BLaER1 (cell line): Measurements from ENCODE around the gene TFEC.

Experiments
- H3K27ac ChIP-seq: shearing (Covaris generic); formaldehyde crosslinking; 2 replicates; pipeline ENCODE4 v1.8.1; 2022
- H3K27me3 ChIP-seq: shearing (Covaris generic); formaldehyde crosslinking; 2 replicates; pipeline ENCODE4 v1.8.1; 2022
- H3K36me3 ChIP-seq: shearing (Covaris generic); formaldehyde crosslinking; 2 replicates; pipeline ENCODE4 v1.8.1; 2022
- H3K4me1 ChIP-seq: shearing (Covaris generic); formaldehyde crosslinking; 2 replicates; pipeline ENCODE4 v1.8.1; 2022
- H3K4me2 ChIP-seq: shearing (Covaris generic); formaldehyde crosslinking; 2 replicates; pipeline ENCODE4 v1.8.1; 2022
- H3K4me3 ChIP-seq: shearing (Covaris generic); formaldehyde crosslinking; 2 replicates; pipeline ENCODE4 v1.8.1; 2022
- H3K9ac ChIP-seq: shearing (Covaris generic); formaldehyde crosslinking; 2 replicates; pipeline ENCODE4 v1.8.1; 2022
- H3K9me3 ChIP-seq: shearing (Covaris generic); formaldehyde crosslinking; 2 replicates; pipeline ENCODE4 v1.8.1; 2022
- H4K20me1 ChIP-seq: shearing (Covaris generic); formaldehyde crosslinking; 2 replicates; pipeline ENCODE4 v1.8.1; 2022
- Cebpa-rat ChIP-seq: shearing (Covaris generic); IDR thresholded peaks from 2 replicates; pipeline ENCODE4 v1.8.1; 2022

The TFEC gene

DNA sequence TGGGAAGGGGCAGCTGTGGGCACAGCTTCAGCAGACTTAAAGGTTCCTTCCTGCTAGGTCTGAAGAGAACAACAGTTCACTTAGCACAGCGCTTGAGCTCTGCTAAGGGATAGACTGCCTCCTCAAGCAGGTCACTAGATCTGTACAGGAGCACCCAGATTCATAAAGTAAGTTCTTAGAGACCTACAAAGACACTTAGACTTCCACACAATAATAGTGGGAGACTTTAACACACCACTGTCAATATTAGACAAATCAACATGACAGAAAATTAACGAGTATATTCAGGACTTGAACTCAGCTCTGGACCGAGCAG lies 140.9 kb downstream of the TFEC start:
- no peaks in the 10 kb centered on the region for H3K27me3 ChIP-seq
- H3K9me3 ChIP-seq, result 0 out of 2 replicates have a peak, but pooled peaks cover 3% of the 10 kb centered on the region
- no peak overlapping the region for H3K27ac ChIP-seq
- H3K4me3 ChIP-seq, result no peak overlapping the region
- no peak overlapping the region for H3K4me2 ChIP-seq
- no peaks in the 10 kb centered on the region for H4K20me1 ChIP-seq
- no peak for TF ChIP-seq Cebpa-rat
- no peaks in the 10 kb centered on the region for H3K4me1 ChIP-seq
- H3K9ac ChIP-seq, result no peak overlapping the region
- no peaks in the 10 kb centered on the region for H3K36me3 ChIP-seq

DNA sequence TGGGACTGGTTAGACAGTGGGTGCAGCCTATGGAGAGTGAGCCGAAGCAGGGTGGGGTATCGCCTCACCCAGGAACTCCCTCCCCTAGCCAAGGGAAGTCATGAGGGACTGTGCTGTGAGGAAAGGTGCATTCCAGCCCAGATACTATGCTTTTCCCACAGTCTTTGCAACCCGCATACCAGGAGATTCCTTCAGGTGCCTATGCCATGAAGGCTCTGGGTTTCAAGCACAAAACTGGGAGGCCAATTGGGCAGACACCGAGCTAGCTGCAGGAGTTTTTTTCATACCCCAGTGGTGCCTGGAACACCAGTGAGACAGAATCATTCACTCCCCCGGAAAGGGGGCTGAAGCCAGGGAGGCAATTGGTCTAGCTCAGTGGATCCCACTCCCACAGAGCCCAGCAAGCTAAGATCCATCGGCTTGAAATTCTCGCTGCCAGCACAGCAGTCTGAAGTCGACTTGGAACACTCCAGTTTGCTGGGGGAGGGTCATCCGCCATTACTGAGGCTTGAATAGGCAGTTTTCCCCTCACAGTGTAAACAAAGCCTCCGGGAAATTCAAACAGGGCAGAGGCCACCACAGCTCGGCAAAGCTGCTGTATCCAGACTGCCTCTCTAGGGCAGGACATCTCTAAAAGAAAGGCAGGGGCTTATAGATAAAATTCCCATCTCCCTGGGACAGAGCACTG lies 141.4 kb downstream of the TFEC start:
- Histone ChIP-seq H3K36me3 (no peaks in the 10 kb centered on the region), H4K20me1 (no peaks in the 10 kb centered on the region), H3K4me2 (no peak overlapping the region), H3K27ac (no peak overlapping the region), H3K9me3 (0 out of 2 replicates have a peak, but pooled peaks cover 3% of the 10 kb centered on the region), H3K27me3 (no peaks in the 10 kb centered on the region), H3K4me3 (no peak overlapping the region), H3K9ac (no peak overlapping the region), H3K4me1 (no peaks in the 10 kb centered on the region)
- TF ChIP-seq Cebpa-rat, result no peak

DNA sequence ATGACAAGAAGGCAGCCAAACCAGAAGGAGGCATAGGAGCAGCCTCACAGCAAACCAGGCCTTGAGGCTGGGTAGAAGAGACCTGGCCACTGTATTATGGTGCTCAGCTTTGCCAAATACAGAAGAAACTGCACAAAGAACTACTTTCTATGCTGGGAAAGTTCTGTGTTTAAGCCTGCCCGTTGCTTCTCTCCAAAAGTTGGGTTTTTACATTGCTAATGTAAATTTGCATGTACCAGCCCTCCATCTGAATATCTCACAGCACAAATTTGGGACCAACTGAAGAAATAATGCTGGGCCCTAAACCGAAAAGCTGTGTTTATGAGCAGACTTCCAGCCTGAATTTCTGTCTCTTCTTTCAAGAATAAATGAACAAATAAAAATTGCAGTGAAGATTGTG lies 145.0 kb downstream of the TFEC start:
- Histone ChIP-seq H3K36me3 (no peaks in the 10 kb centered on the region), H3K9ac (no peak overlapping the region), H3K9me3 (no peaks in the 10 kb centered on the region), H3K4me1 (no peaks in the 10 kb centered on the region), H3K4me3 (no peak overlapping the region), H3K27me3 (no peaks in the 10 kb centered on the region), H3K4me2 (no peak overlapping the region), H4K20me1 (no peaks in the 10 kb centered on the region), H3K27ac (no peak overlapping the region)
- TF ChIP-seq Cebpa-rat, result no peak
